ENCODE measurements around the gene OR2T1. TPM values are rescaled to one million over a fixed set of nuclear protein-coding genes. Genes with fewer than 3 reads are reported as not detected.
"Not testable (repeated sequence)": the region's sequence is repeated elsewhere in the genome, so short reads cannot be mapped to it uniquely, and the experiment has no call there.

The OR2T1 gene, protein sequence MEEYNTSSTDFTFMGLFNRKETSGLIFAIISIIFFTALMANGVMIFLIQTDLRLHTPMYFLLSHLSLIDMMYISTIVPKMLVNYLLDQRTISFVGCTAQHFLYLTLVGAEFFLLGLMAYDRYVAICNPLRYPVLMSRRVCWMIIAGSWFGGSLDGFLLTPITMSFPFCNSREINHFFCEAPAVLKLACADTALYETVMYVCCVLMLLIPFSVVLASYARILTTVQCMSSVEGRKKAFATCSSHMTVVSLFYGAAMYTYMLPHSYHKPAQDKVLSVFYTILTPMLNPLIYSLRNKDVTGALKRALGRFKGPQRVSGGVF
- not detected for polyA plus RNA-seq (ENCODE audit: insufficient read length in 10 of 10)
- long read RNA-seq, donor 1 = 0 reads
- long read RNA-seq, donor 2 = 0 reads
- long read RNA-seq, donor 3 = 0 reads
- long read RNA-seq, donor 4 = 0 reads
- long read RNA-seq, donor 5 = 0 reads
- long read RNA-seq, donor 6 = 0 reads
- long read RNA-seq, donor 7 = 0 reads
- long read RNA-seq, donor 8 = 0 reads
- long read RNA-seq, donor 9 = 0 reads

DNA sequence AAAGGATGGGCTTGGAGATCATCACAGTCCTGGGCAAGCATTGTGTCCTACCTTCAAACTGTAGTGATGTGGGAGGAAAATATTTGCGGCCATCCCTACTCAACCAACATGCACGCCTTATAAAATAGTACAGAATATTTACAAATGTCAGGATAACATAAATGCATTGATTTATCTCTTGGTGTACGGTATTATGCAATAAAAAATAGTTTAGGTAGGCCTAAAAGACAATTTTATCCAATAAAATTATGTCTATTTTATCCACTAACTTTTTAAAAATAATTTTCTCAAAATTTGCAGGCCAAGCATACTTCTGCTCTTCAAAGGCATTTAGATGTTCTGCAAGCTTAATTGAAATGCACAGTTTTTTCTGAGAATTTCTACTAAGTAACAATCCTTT lies at the start of gene OR2T1:
Gene OR2T1 (plus strand): TSS at position 301 of the 400 bp plus-strand sequence. CDS start 3,100 bp downstream, outside the sequence.
- no peak for DNase-seq

DNA sequence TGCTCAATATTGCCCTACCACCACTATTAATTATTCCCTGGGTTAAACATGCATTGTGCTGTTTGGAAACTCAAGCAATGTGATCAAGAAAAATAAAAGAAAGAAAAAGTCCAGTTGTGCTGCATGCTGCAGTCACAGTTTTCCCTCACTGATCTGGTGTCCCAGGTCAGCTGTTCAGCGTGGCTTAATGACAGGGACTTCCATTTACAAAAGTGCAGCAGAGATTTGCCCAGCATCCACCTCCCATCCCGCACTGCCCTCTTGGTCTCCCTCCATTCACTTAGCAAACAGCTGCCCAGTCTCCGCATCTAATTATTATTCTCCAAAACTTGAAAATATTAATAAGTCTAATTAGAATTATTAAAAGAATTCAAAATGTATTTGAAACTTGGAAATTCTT lies 43.4 kb upstream of the OR2T1 start:
- DNase-seq = no peak

- no peak for DNase-seq
Measured at GRCh38 chr1:248361121-248361715, 41.6 kb upstream of the OR2T1 start, which contains the start of gene OR2T4. Gene OR2T4, plus strand, starts transcription at chr1:248361665. Its CDS starts 0 bp downstream, at chr1:248361665.

DNA sequence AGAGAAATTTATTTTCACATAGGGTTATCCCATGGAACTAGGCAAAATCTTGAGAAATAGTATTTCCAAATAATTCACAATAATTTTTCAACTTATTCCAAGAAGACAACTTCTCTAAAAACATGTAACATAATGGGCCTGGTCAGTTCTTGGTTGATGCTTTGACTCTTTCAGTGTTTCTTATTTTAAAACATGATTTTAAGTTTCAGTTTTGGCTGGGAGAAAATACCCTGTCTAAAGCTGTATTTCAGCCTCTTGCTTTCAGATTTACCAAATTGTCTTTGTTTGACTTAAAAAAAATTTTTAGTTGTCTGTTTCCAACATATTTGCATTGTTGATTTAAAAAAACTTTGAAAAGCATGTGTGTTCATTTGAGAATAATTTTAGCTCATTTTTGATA lies 36.2 kb upstream of the OR2T1 start:
- DNase-seq = no peak

- no peak for DNase-seq
Measured at GRCh38 chr1:248372394-248372793, 30.5 kb upstream of the OR2T1 start.

- DNase-seq = no peak
Measured at GRCh38 chr1:248373761-248374160, 29.1 kb upstream of the OR2T1 start.

DNA sequence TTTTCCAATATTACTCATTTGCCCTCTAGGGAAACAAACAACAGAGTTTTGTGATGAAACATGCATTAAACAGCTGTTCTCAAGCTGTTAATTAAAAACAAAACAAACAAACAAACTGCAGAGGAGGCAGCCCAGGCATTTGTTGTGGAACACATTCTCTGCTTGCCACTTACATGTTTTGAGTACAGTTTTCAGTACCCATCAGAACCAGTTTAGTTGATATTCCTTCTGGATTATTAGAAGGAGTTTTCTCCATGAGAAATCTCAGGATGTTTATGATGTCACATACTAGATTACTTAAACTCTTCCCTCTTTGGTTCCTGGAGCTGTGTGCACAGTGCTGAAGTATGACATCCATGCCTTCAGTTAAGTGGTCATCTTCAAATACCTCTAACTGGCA lies 27.4 kb upstream of the OR2T1 start, which contains the start of gene OR2T6:
Gene OR2T6 (plus strand): TSS at position 301 of the 400 bp plus-strand sequence. CDS start 11,863 bp downstream, outside the sequence.
- DNase-seq = no peak

GRCh38 chr1:248376916-248377315 lies 25.9 kb upstream of the OR2T1 start:
- no peak for DNase-seq

DNA sequence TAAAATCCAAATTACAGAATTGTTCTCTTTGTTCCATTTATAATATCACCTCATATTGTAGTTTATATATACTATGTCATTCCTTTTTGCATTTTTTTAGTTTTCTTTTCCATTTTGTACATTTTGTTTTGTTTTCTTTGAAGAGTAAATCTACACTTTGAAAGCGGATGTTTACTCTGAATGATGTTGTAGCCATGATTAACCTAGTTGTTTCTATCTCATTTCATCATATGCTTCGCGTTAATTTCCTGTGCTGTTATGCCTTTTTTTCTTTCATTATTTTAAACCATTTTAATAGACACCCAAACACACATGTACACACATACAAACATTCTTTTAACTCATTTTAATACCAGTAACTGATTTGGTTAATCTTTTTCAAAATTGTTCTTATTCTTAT lies 22.0 kb upstream of the OR2T1 start:
- DNase-seq = no peak

DNA sequence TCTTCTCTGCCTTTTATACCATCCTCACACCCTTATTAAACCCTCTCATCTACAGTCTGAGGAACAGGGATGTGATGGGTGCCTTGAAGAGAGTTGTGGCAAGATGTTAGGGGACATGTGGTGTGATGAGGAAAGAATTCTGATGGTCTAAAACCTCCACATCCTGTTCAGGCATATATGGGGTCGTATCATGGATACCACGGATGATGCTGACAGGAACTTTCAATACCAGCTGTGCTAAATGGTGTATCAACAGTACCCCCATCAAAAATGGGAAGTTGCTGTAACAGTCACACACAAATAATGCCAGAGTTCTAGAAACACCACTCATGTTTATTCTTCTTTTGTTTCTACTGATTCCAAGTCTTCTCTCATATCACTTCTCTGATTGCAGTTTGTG lies 14.4 kb upstream of the OR2T1 start:
- no peak for DNase-seq

GRCh38 chr1:248393050-248393449 lies 9.8 kb upstream of the OR2T1 start:
- no peak for DNase-seq

GRCh38 chr1:248404024-248404423 lies 1.2 kb downstream of the OR2T1 start:
- peak; percentile 5 to 11 (median 11) for DNase-seq

- no peak for DNase-seq
Measured at GRCh38 chr1:248406721-248407692, 4.2 kb downstream of the OR2T1 start.

DNA sequence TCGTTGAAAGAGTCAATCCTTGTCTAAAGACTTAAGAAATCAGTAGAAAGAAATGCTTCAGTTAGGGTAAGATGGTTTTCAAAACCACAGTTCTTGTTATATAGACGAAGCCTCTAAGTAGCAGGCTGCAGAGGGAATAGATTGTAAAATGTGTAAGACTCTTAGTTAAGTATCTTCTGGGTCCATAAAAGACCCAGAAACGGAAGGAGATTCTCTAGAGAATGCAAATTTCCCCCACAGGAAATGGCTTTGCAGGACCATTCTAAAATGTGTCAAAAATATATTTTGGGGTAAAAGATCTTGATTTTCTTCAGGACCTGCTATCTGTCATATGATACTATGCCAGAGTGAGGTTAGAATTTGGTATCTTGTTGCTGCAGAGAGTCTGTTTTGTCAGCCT lies 13.4 kb downstream of the OR2T1 start:
- DNase-seq = no peak

GRCh38 chr1:248417854-248418253 lies 15.0 kb downstream of the OR2T1 start:
- DNase-seq = no peak

- DNase-seq = no peak
Measured at GRCh38 chr1:248421384-248421783, 18.5 kb downstream of the OR2T1 start.

DNA sequence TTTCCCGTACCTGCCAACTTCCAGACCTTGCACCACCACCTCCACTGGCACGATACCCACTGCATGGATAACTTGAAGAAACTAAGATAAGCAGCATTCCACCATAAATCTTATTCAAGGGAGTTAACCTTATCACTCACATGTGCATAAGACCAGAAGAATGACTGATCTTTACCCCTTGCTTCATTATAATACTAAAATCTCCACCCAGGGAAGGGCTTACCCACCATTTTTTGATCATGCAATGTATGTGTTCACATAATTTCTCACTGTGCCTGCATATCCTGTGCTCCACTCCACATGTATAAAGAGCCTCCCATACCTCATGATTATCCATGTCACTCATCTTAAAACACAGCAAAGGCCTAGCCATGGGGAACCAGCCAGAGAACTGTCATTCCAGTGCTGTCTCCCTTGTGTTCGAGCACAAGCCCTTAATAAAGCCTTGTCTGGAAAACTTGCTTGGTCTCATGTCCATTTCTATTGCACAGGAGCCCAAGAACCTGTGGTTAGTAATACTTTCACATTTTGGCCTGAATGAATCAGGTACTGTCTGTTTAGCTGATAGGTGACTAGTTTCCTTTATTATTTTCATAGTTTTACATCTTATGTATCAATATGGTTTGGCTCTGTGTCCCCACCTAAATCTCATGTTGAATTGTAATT lies 24.8 kb downstream of the OR2T1 start:
- DNase-seq = not testable (repeated sequence)

DNA sequence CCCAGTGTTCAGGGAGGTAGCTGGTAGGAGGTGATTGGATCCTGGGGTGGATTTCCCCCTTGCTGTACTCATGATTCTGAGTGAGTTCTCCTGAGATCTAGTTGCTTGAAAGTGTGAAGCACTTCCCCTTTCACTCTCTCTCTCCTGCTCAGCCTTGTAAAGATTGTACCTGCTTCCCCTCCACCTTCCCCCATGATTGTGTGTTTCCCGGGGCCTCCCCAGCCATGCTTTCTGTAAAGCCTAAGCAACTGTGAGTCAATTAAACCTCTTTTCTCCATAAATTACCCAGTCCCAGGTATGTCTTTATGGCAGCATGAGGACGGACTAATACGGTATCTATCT lies 25.3 kb downstream of the OR2T1 start:
- DNase-seq = not testable (repeated sequence)

- DNase-seq = not testable (repeated sequence)
Measured at GRCh38 chr1:248431683-248432082, 28.8 kb downstream of the OR2T1 start.

DNA sequence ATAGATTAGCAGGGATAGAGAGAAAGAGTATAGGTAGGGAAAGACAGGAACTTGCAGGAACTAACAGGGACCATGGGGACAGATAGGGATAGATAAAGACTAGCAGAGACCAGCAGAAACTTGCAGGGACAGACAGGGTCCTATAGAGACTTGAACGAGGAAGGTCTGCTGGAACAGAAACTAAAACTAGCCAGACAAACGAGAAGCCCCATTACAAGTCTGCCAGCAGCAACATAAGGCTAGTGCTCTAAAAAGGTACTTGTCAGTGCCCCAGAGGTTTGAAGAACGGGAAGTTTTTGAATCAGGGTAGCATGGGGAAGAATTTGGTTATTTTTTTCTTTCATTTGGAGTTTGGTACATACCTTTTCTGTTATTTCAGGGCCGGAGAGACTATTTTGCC lies 29.4 kb downstream of the OR2T1 start:
- DNase-seq = not testable (repeated sequence)

DNA sequence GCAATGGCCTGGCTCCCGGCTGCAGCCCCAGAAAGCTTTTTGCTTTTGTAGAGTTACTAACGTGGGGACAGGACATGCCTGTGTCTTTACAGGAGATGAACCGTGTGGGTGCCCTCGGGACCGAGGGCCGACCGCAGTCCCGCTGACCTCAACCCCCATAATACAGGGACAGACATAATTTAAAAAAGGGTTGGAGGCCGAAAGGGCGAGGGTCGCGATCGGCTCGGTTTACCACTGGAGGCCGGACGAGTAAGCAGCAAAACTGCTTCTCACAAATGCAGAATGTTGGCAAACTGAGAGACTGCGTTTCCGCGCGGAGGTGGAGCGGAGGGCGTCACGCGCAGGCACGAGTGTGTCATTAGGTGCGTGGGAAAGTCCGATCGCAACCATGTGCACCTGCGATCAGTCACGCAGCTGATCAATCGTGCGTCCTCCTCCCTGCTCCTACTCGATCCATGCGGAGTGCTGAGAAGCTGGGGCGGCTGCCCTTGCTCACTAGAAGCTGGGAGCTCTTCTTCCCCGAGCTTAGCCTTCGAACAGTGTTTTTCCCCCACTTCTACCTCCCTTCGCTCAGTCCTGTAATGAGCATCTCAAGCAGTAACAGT lies 31.1 kb downstream of the OR2T1 start:
- DNase-seq = not testable (repeated sequence)
